Gastroesophageal sphincter (tissue), 3 donors: Measurements from ENCODE around the gene TERC.

ENCODE experiments used
- CTCF ChIP-seq, 4 experiments: fragments of 200-600 bp in 2 of 4; fragments of 450-650 bp in 2 of 4; sonication (generic) in 1 of 4; IDR thresholded peaks; one replicate each; pipeline ENCODE4 v1.5.1; 2017 to 2019; ENCODE audit warnings: antibody characterized with exemption in 4 of 4, mild to moderate bottlenecking in 2 of 4, moderate library complexity in 2 of 4
- EP300 ChIP-seq: sonication (generic); formaldehyde crosslinking; IDR thresholded peaks from one replicate; pipeline ENCODE4 v1.6.1; 2017; ENCODE audit warnings: antibody characterized with exemption, mild to moderate bottlenecking

GRCh38 chr3:169755488-169755887, 9.4 kb downstream of the TERC start:
- TF ChIP-seq EP300: no peak
- TF ChIP-seq CTCF (IDR thresholded peaks at IDR 0.05): no peak
